CD4-positive, alpha-beta T cell treated with Interleukin-6 for 4 hours (primary cell): ENCODE measurements around the gene PRDM7.
"Not testable (repeated sequence)": the region's sequence is repeated elsewhere in the genome, so short reads cannot be mapped to it uniquely, and the experiment has no call there.

ENCODE experiments used
- DNase-seq: peaks from one replicate; pipeline ENCODE4 v3.0.0-alpha.2; 2020; ENCODE audit warnings: mixed read lengths

The PRDM7 gene

DNA sequence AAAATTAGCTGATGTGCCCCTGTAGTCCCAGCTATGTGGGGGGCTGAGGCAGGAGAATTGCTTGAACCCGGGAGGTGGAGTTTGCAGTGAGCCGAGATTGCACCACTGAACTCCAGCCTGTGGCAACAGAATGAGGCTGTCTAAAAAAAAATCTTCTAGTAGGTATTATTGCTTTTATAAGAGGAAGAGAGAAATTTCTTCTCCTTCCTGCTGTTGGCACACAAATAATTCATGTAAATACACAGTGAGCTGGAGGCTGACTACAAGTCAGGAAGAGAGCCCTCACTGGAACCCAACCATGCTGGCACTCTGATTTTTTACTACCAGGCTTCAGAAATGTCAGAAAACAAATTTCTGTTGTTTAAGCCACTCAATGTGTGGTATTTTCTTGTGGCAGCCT, 6.7 kb downstream of the PRDM7 start:
- DNase-seq = no peak

GRCh38 chr16:90061437-90061836, 15.7 kb downstream of the PRDM7 start:
- DNase-seq = no peak

DNA sequence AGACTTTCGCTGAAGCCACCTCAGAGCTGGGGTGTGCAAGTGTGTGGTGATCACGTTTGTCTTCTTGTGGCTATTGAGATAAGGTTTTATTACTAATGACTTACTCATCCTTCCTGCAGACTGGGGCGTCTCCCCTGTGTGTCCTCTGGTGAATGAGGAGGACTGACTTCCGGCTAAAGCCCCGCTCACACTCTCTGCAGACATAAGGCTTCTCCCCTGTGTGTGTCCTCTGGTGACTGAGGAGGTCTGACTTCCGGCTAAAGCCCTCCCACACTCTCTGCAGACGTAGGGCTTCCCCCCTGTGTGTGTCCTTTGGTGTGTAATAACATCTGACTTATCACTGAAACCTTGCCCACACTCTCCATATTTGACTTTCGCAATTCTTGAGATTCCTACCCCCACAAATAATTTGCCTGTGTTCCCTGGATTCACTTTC, 19.4 kb downstream of the PRDM7 start:
- DNase-seq = no peak

DNA sequence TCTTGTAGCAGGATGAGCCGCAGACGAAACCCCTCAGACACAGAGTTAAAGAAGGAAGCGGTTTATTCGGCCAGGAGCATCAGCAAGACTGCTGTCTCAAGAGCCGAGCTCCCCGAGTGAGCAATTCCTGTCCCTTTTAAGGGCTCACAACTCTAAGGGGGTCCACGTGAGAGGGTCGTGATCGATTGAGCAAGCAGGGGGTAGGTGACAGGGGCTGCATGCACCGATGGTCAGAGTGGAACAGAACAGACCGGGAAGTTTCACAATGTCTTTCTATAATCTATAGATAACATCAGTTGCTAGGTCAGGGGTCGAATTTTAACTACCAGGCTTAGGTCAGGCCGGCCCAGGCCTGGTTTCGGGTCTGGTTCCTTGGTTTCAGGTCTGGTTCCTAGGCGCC, 20.6 kb downstream of the PRDM7 start:
- not testable (repeated sequence) for DNase-seq

DNA sequence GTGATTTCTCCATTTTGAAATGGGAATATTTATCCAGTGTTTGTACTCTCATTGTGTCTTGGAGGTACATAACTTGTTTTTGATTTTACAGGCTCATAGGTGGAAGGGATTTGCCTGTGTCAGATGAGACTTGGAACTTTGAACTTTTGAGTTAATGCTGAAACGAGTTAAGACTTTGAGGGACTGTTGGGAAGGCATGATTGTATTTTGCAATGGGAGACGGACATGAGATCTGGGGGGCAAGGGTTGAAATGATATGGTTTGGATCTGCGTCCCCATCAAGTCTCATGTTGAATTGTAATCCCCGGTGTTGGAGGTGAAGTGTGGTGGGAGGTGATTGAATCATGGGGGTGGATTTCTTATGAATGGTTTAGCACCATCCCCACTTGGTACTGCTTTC, 21.8 kb downstream of the PRDM7 start:
- DNase-seq = no peak

DNA sequence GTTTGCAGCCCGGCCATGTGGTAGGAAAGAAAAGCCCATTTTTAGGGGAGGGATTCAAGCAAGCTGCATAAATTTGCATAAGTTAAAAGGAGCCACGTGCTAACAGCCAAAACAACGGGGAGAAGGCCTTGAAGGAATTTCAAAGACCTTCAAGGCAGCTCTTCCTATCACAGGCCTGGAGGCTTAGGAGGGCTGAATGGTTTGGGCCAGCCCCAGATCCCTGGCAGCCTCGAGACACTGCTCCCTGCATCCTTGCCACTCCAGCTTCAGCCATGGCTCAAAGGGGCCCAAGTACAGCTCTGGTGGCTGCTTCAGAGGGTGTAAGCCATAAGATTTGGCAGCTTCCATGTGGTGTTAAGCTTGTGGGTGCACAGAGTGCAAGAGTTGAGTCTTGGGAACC, 22.6 kb downstream of the PRDM7 start:
- no peak for DNase-seq

- no peak for DNase-seq
Observed at GRCh38 chr16:90053902-90054500, 23.1 kb downstream of the PRDM7 start.

GRCh38 chr16:90050969-90051368, 26.2 kb downstream of the PRDM7 start:
- no peak for DNase-seq

DNA sequence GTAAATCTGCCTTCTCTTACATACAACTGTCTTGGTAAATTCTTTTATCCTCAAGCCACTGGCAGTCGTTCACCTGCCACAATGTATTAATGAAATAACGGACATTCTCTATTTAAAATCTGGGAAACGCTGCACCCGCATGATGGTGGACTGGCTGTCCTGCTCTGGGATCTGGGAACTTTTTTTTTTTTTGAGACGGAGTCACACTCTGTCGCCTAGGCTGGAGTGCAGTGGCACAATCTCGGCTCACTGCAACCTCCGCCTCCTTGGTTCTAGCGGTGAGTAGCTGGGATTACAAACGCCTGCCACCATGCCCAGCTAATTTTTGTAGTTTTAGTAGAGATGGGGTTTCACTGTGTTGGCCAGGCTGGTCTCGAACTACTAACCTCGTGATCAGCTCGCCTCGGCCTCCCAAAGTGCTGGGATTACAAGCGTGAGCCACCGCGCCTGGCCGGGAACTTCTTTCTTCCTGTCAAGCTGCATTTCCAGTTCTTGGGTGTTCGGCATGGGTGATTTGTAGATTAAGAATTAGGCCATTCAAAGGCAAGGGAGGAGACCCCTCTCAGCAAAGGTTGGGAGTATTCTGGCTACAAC, 28.3 kb downstream of the PRDM7 start:
- DNase-seq = no peak

- no peak for DNase-seq
Observed at GRCh38 chr16:90048347-90048722, 28.8 kb downstream of the PRDM7 start.

DNA sequence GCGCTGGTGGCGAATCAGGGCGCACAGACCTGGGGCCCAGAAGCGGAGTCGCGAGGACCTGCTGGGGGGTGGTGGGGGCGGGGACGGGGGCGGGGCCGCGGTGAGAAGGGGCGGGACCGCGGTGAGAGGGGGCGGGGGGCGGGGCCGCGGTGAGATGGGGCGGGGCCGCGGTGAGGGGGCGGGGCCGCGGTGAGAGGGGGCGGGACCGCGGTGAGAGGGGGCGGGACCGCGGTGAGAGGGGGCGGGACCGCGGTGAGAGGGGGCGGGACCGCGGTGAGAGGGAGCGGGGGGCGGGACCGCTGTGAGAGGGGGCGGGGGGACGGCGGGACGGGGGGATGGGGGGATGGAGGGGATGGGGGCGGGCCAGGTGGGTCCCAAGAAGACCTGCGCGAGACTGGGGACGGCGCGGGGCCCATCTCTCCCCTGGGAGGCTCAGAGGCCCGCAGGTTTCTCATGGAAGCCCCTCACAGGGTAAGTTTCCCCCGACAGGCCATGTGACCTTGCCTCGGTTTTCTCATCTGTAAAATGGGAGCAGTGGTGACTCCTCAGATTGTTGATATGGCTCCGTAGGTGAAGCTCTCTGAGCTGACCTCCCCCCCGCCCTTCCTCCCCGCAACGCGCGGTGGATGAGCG, 29.3 kb downstream of the PRDM7 start:
- DNase-seq = no peak

- no peak for DNase-seq
Observed at GRCh38 chr16:90046971-90047713, 30.0 kb downstream of the PRDM7 start.

DNA sequence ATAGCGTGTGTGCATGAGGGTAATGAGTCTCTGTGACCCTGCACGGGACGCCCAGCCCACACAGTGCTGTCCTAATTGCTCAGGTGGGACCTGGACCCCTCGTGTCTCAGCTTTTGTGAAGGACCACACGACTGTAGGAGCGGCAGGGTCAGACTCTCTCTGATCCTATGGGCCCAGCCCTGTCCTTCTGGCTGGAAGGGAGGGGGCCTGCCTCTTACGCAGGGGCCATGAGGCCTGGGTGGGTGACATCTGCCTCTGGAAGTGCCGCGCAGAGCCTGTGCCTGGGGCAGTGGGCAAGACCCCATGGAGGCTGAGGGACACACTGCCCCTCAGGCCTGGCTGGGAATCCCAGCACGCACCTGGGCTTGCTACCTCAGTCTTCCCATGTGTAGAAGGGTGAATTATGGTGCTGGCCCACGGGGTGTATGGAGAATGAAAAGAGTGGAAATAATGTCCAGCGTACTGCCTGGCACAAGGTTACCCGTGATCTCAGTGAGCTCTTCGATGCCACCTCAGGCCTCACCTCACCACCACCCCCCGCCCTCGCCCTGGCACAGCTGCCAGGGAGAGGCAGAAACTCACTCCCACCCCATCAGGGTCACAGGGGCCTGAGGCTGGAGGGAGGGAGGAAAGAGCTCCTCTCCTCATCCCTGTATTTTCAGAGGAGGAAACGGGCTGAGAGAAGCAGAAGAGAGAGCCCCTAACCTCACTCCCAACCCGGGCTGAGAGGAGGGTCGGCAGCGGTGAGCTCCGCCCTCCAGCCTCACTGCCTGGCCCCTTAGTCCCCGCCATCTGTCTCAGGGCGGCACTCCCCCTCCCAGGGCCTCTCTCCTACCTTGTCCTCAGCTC, 30.8 kb downstream of the PRDM7 start:
- no peak for DNase-seq

DNA sequence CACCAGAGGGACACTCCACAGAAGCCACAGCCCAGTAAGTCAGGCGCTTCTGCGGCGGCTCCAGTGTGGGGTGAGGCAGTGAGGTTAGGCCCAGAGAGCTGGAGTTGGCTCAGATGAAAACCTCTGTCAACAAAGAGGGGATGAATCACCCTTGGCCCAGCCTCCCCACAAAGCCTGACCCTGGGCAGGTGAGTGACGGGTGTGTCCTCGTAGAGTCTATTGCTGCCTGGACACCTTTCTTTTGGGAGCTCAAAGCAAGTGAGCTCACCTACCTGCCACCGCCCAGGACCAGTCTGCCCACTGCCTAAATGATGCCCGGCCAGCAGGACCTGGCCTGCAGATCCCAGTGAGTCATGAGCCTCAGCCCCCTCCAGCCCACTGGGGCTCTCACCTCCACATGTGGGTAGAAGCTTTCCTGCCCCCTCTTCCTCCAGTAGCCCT, 33.0 kb downstream of the PRDM7 start:
- no peak for DNase-seq

DNA sequence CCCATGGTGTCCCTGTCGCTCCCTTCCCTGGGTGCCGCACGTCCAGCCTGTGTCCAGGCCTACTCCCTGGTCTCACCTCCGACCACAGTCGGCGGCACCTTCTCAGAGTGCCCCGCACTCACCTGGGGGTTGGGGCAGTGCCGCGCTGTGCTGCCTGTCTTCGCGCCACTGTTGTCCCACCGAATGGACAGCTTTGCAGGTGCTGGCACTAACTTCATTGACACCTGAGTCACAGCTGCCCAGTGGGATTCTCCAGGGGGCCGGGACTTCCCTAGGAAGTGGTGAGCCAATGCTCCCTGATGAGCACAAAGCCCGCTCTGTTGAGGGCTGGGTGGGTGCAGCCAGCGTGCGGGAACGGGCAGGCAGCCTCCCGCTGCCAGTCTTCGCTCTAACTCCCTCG, 33.6 kb downstream of the PRDM7 start:
- no peak for DNase-seq

DNA sequence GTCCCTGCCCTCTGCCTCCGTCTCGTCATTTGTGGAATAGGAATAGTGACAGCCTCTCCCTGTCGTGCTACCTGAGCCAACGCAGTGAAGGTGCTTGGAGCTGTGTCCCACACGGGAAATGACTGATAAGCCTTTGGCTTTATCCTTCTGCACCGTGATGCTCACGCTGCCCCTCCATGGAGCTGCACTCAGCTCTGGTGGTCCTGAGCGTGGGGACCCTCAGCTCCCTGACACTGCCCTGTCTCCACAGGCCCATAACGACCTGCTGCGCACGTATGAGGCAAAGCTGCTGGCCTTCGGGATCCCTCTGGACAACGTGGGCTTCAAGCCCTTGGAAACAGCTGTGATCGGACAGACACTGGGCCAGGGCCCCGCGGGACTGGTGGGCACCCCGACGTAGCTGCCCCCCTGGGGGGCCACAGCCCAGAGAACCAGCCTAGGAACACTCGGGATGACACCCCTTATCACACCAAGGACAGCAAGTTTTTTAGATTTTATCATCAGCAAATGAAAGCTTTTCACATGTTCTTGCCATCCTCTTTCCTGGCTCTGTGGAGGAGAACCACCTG, 34.1 kb downstream of the PRDM7 start:
- DNase-seq = no peak

GRCh38 chr16:90041896-90042473, 35.1 kb downstream of the PRDM7 start:
- DNase-seq = no peak

- no peak for DNase-seq
Observed at GRCh38 chr16:90040152-90041023, 36.7 kb downstream of the PRDM7 start.

DNA sequence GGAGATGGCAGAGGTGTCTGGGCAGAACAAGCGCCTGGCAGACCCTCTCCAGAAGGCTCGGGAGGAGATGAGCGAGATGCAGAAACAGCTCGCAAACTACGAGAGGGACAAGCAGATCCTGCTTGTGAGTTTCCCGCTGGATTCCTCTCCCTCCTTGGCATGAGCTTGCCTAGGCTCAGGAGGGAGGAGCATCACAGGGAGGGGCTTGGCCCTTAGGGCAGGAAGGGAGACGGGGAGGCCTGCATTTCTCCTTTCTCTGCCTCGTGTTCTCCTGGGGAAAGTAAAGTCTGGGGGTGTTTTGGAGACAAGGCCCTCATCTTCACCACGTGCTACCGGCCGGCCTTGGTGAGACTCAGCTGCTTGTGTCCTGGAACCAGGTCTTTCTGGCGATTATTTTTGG, 39.9 kb downstream of the PRDM7 start:
- DNase-seq = no peak

DNA sequence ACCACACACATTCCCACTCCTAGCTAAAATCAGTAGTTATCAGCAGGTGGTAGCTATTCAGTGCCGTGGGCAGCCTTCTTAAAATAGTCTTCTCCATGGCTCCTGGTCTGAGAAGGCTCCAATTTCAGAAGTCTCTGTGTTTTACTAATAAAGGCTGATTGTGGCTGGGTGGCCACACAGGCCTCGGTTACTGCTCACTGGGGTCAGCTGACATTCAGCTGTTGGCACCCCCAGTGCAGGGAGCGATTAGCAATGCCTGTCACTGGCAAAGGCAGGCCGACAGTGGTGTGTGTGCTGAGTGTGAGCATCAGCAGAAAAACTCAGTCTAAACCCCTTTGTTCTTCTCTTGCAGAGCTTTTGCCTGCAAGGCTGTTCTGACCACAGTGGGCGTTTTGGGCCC, 41.2 kb downstream of the PRDM7 start:
- DNase-seq = no peak

DNA sequence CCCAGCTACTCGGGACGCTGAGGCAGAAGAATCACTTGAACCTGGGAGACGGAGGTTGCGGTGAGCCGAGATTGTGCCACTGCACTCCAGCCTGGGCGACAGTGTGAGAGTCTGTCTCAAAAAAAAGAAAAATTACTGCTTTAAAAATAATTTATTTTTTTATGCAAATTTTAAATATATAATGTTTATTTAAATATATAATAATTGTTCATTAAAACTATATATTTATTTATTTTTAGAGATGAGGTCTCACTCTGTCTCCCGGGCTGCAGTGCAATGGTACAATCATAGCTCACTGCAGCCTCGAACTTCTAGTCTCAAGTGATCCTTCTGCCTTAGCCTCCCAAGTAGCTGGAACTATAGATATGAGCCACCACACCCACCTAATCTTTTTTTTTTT, 42.6 kb downstream of the PRDM7 start:
- no peak for DNase-seq
